22Rv1 (cell line): Measurements from ENCODE around the gene DCC.

ENCODE experiments used
- CTCF ChIP-seq: fragments of 450-650 bp; IDR thresholded peaks from 2 replicates; pipeline ENCODE4 v1.5.1; 2017; ENCODE audit warnings: mild to moderate bottlenecking
- ZFX ChIP-seq: fragments of 450-650 bp; IDR thresholded peaks from 2 replicates; pipeline ENCODE4 v1.6.1; 2017; ENCODE audit warnings: antibody characterized with exemption, borderline replicate concordance

- TF ChIP-seq CTCF (no peak), ZFX (no peak)
Observed at GRCh38 chr18:52747869-52748268, 407.9 kb downstream of the DCC start.
